K562 (cell line): ENCODE measurements around the gene PITRM1. TPM values are rescaled to one million over a fixed set of nuclear protein-coding genes. Genes with fewer than 3 reads are reported as not detected.

Experiments
- ATAC-seq: fragments of 200-7000 bp; cut with Tn5 transposase; 3 replicates; pipeline ENCODE4 v1.9.1; 2020; ENCODE audit warnings: moderate library complexity
- Bru-seq: library from RNA; stranded (reverse); fragments of 400-500 nt; gene quantifications from one replicate; lab custom pipeline; 2021; lab: Mats Ljungman, UMichigan
- BruChase-seq, 2 experiments: library from RNA; stranded (reverse); fragments of 400-500 nt; gene quantifications; one replicate each; lab custom pipeline; 2021; lab: Mats Ljungman, UMichigan
- BruUV-seq: library from RNA; stranded (reverse); fragments of 400-500 nt; replicated peaks from 2 replicates; lab custom pipeline; 2021; lab: Mats Ljungman, UMichigan
- CTCF ChIA-PET: fragments of 300-600 bp; formaldehyde crosslinking; extraction: SDS; loops from one replicate; lab custom pipeline; 2021; ENCODE audit warnings: low intra/inter-chr PET ratio; lab: Yijun Ruan, JAX
- POLR2A ChIA-PET: fragments of 300-600, 350-650 bp; sonication (Branson Sonifier 250); formaldehyde crosslinking; extraction: SDS; loops from one replicate; lab custom pipeline; 2021; ENCODE audit warnings: antibody characterized with exemption, inconsistent platforms; lab: Yijun Ruan, JAX
- DNase-seq, 4 experiments: peaks; one replicate each; pipeline versions ENCODE4 v3.0.0 to v3.0.0-alpha.2; 2011 to 2018; ENCODE audit warnings: low spot score in 3 of 4, mixed read lengths in 3 of 4; ENCODE audit errors: extremely low read depth in 1 of 4
- FAIRE-seq: peaks from 2 replicates; lab custom pipeline; 2011; peaks lifted over from hg19 to GRCh38; lab: Jason Lieb, UNC
- H2AFZ ChIP-seq: 2 replicates; pipeline ENCODE4 v1.6.0; 2011; ENCODE audit warnings: low read depth, low read length, control low read depth, inconsistent platforms
- H3K27ac ChIP-seq: fragments of 200-600 bp; 3 replicates; pipeline ENCODE4 v1.8.0; 2011; ENCODE audit warnings: low read depth, mild to moderate bottlenecking, control low read depth, inconsistent platforms, low read length, moderate library complexity, mixed read lengths; ENCODE audit errors: extremely low read depth
- H3K27me3 ChIP-seq, 2 experiments: fragments of 300-600 bp in 1 of 2; 2 replicates in 1 of 2; 3 replicates in 1 of 2; pipeline versions ENCODE4 v1.6.0 to v1.8.0; 2011; ENCODE audit warnings: inconsistent platforms in 2 of 2, low read length in 2 of 2, mild to moderate bottlenecking in 1 of 2, mixed read lengths in 1 of 2, moderate library complexity in 1 of 2; ENCODE audit not compliant: control insufficient read depth in 2 of 2, insufficient read depth in 2 of 2
- H3K36me3 ChIP-seq: fragments of 300-600 bp; 3 replicates; pipeline ENCODE4 v1.8.0; 2011; ENCODE audit warnings: mild to moderate bottlenecking, low read length, inconsistent platforms; ENCODE audit not compliant: control insufficient read depth, insufficient read depth
- H3K4me1 ChIP-seq, 2 experiments: fragments of 200-600 bp in 1 of 2; replicated peaks in 1 of 2; 2 replicates in 1 of 2; 3 replicates in 1 of 2; pipeline versions ENCODE4 v1.5.1 to v1.8.0; 2011; ENCODE audit warnings: inconsistent platforms in 2 of 2, low read length in 2 of 2, mild to moderate bottlenecking in 1 of 2, mixed read lengths in 1 of 2, moderate library complexity in 1 of 2; ENCODE audit not compliant: control insufficient read depth in 2 of 2, insufficient read depth in 2 of 2
- H3K4me2 ChIP-seq: 2 replicates; pipeline ENCODE4 v1.6.1; 2011; ENCODE audit warnings: low read length, control low read depth, inconsistent platforms, mixed read lengths; ENCODE audit not compliant: insufficient read depth
- H3K4me3 ChIP-seq: fragments of 200-600 bp; sonication (generic), shearing (Covaris generic); 2 replicates; pipeline ENCODE4 v1.5.1; 2016; ENCODE audit warnings: control low read depth, inconsistent platforms
- H3K79me2 ChIP-seq: fragments of 200-600 bp; 3 replicates; pipeline ENCODE4 v1.8.0; 2011; ENCODE audit warnings: low read length, inconsistent platforms; ENCODE audit not compliant: control insufficient read depth, insufficient read depth
- H3K9ac ChIP-seq, 2 experiments: 2 replicates each; pipeline versions ENCODE4 v1.6.0 to v1.6.1; 2011; ENCODE audit warnings: low read depth in 2 of 2, low read length in 2 of 2, control low read depth in 1 of 2, inconsistent platforms in 1 of 2, mild to moderate bottlenecking in 1 of 2, mixed read lengths in 1 of 2; ENCODE audit not compliant: insufficient read depth in 1 of 2
- H3K9me1 ChIP-seq: one replicate; pipeline ENCODE4 v1.6.0; 2011; ENCODE audit warnings: inconsistent platforms, mild to moderate bottlenecking, low read length, moderate library complexity; ENCODE audit not compliant: control insufficient read depth, insufficient read depth
- H3K9me3 ChIP-seq: replicated peaks from 2 replicates; pipeline ENCODE4 v1.5.1; 2011; ENCODE audit warnings: low read depth, low read length, inconsistent platforms; ENCODE audit not compliant: control insufficient read depth, insufficient read depth
- H4K20me1 ChIP-seq: replicated peaks from 2 replicates; pipeline ENCODE4 v1.6.1; 2011; ENCODE audit warnings: low read length, inconsistent platforms, mixed read lengths; ENCODE audit not compliant: control insufficient read depth, insufficient read depth
- CXXC5 ChIP-seq: fragments of 250-450 bp; sonication (Bioruptor Pico); IDR thresholded peaks from 2 replicates; pipeline ENCODE4 v1.8.0; 2022; ENCODE audit warnings: inconsistent platforms, mild to moderate bottlenecking, moderate library complexity
- HDAC1 ChIP-seq, 2 experiments: fragments of 450-650 bp; IDR thresholded peaks; 2 replicates each; pipeline ENCODE4 v1.6.1; 2016 to 2017; ENCODE audit warnings: inconsistent platforms in 1 of 2, mild to moderate bottlenecking in 1 of 2, moderate library complexity in 1 of 2
- KDM5B ChIP-seq: fragments of 200-600 bp; sonication (generic); IDR thresholded peaks from 2 replicates; pipeline ENCODE4 v1.6.1; 2012; ENCODE audit warnings: low read depth, mild to moderate bottlenecking, moderate library complexity, low read length, control low read depth, inconsistent platforms; ENCODE audit not compliant: insufficient replicate concordance
- PHF8 ChIP-seq: fragments of 200-600 bp; sonication (generic); IDR thresholded peaks from 2 replicates; pipeline ENCODE4 v1.6.1; 2012; ENCODE audit warnings: mixed run types, mild to moderate bottlenecking, inconsistent platforms, low read length, moderate library complexity, borderline replicate concordance
- POLR2AphosphoS5 ChIP-seq: IDR thresholded peaks from 2 replicates; pipeline ENCODE4 v1.6.1; 2011; ENCODE audit warnings: mild to moderate bottlenecking, low read depth, low read length, moderate library complexity; ENCODE audit not compliant: control insufficient read depth, insufficient read depth
- POLR2G ChIP-seq: fragments of 200-400 bp; formaldehyde crosslinking; IDR thresholded peaks from 2 replicates; pipeline ENCODE4 v1.6.1; 2017; ENCODE audit warnings: low read depth, mild to moderate bottlenecking, antibody characterized with exemption, low read length, moderate library complexity
- RBBP5 ChIP-seq: fragments of 200-600 bp; sonication (generic); IDR thresholded peaks from 2 replicates; pipeline ENCODE4 v1.6.1; 2012; ENCODE audit warnings: borderline replicate concordance, mild to moderate bottlenecking, low read length, control low read depth, inconsistent platforms; ENCODE audit not compliant: insufficient read depth, poor library complexity, severe bottlenecking
- SAFB ChIP-seq: fragments of 200-400 bp; formaldehyde crosslinking; IDR thresholded peaks from 2 replicates; pipeline ENCODE4 v1.6.1; 2017; ENCODE audit warnings: low read depth, low read length, borderline replicate concordance
- ZNF584 ChIP-seq: fragments of 200-800 bp; sonication (Bioruptor generic); IDR thresholded peaks from 2 replicates; pipeline ENCODE4 v1.6.1; 2016; ENCODE audit warnings: low read depth, mild to moderate bottlenecking, missing genetic modification characterization, missing compliant biosample characterization
- WGBS: fragments of 100-300 bp; shearing (Covaris generic); methylation state at CpG from one replicate; pipeline ENCODE4 v1.1.6; 2016; ENCODE audit warnings: low coverage, mixed read lengths; ENCODE audit not compliant: insufficient coverage; ENCODE audit errors: missing lambda C conversion rate; 5-methylcytosine and 5-hydroxymethylcytosine counted together
- in situ Hi-C: fragments of 300-500 bp; cut with MboI; formaldehyde crosslinking; loops from 4 replicates; pipeline ENCODE4 v1.15.0; 2018; ENCODE audit warnings: inconsistent platforms, mixed read lengths
- intact Hi-C: fragments of 100-400 bp; cut with micrococcal nuclease; formaldehyde crosslinking; loops from 2 replicates; pipeline ENCODE4 v1.14.2; 2022
- long read RNA-seq, 3 experiments: library from polyadenylated mRNA in 2 of 3; library from RNA in 1 of 3; unstranded in 2 of 3; stranded (forward) in 1 of 3; transcript quantifications; one replicate each; pipeline ENCODE4 v2.0.0, GENCODE V29; 2019 to 2022
- polyA minus RNA-seq, 3 experiments: library from RNA; depleted of rRNA, polyadenylated mRNA; stranded (reverse); fragments of >200 nt; gene quantifications; 2 replicates each; pipeline ENCODE4 v1.2.3, GENCODE V29; 2011
- polyA plus RNA-seq, 8 experiments: library from polyadenylated mRNA; depleted of rRNA in 4 of 8; stranded (reverse) in 5 of 8; unstranded in 3 of 8; fragments of >200 nt; fragmentation: Nextera tagmentation in 2 of 8; fragmentation: Illumina TruSeq in 1 of 8; extraction: Ambion mirVana in 2 of 8; extraction: Trizol in 1 of 8; gene quantifications; 2 replicates each; pipeline versions ENCODE4 v1.2.1 to v1.2.3, GENCODE V29; 2011 to 2014; ENCODE audit warnings: inconsistent platforms in 1 of 8, missing spikeins in 1 of 8
- total RNA-seq, 7 experiments: library from RNA; depleted of rRNA in 6 of 7; stranded (reverse); fragments of >200 nt in 6 of 7; fragmentation: Illumina TruSeq in 2 of 7; extraction: Trizol in 2 of 7; gene quantifications; 2 replicates each; pipeline versions ENCODE4 v1.2.1 to v1.2.3, GENCODE V29; 2011 to 2021; ENCODE audit warnings: low replicate concordance in 1 of 7

Gene PITRM1, protein sequence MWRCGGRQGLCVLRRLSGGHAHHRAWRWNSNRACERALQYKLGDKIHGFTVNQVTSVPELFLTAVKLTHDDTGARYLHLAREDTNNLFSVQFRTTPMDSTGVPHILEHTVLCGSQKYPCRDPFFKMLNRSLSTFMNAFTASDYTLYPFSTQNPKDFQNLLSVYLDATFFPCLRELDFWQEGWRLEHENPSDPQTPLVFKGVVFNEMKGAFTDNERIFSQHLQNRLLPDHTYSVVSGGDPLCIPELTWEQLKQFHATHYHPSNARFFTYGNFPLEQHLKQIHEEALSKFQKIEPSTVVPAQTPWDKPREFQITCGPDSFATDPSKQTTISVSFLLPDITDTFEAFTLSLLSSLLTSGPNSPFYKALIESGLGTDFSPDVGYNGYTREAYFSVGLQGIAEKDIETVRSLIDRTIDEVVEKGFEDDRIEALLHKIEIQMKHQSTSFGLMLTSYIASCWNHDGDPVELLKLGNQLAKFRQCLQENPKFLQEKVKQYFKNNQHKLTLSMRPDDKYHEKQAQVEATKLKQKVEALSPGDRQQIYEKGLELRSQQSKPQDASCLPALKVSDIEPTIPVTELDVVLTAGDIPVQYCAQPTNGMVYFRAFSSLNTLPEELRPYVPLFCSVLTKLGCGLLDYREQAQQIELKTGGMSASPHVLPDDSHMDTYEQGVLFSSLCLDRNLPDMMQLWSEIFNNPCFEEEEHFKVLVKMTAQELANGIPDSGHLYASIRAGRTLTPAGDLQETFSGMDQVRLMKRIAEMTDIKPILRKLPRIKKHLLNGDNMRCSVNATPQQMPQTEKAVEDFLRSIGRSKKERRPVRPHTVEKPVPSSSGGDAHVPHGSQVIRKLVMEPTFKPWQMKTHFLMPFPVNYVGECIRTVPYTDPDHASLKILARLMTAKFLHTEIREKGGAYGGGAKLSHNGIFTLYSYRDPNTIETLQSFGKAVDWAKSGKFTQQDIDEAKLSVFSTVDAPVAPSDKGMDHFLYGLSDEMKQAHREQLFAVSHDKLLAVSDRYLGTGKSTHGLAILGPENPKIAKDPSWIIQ
- 163 and 183 TPM in 2 replicates for total RNA-seq (2011; cell fraction: chromatin; rRNA removed; ENCODE audit: low replicate concordance)
- 87.5 and 88.7 TPM in 2 replicates for total RNA-seq (2011; cell fraction: nucleolus; rRNA removed)
- 91.3 and 119 TPM in 2 replicates for total RNA-seq (2011; cell fraction: nucleoplasm; rRNA removed)
- 44.0 and 48.8 TPM in 2 replicates for total RNA-seq (2014; rRNA removed)
- total RNA-seq (2014; rRNA removed; fragmentation: Illumina TruSeq; extraction: Trizol), result 37.2 and 39.7 TPM in 2 replicates
- total RNA-seq (2015; rRNA removed; fragmentation: Illumina TruSeq; extraction: Trizol), result 43.6 and 47.2 TPM in 2 replicates
- total RNA-seq (2021), result 63.4 and 70.4 TPM in 2 replicates
- polyA plus RNA-seq (2011; rRNA removed), result 36.9 and 47.9 TPM in 2 replicates
- polyA plus RNA-seq (2011; cell fraction: cytosol; rRNA removed), result 40.0 and 41.1 TPM in 2 replicates
- 186 and 189 TPM in 2 replicates for polyA plus RNA-seq (2011; cell fraction: nucleus; rRNA removed)
- polyA plus RNA-seq (2012), result 49.8 and 55.3 TPM in 2 replicates
- 60.4 and 69.6 TPM in 2 replicates for polyA plus RNA-seq (2014; fragmentation: Illumina TruSeq; extraction: Trizol)
- 10 to 100 TPM; 21.1 to 29.2 TPM for polyA plus RNA-seq (2014; fragmentation: Nextera tagmentation; extraction: Ambion mirVana)
- polyA plus RNA-seq (2014; rRNA removed), result 34.2 and 35.0 TPM in 2 replicates
- 41.6 and 42.9 TPM in 2 replicates for polyA minus RNA-seq (2011; rRNA and poly(A)+ RNA removed)
- 38.5 and 39.2 TPM in 2 replicates for polyA minus RNA-seq (2011; cell fraction: cytosol; rRNA and poly(A)+ RNA removed)
- 48.2 and 73.2 TPM in 2 replicates for polyA minus RNA-seq (2011; cell fraction: nucleus; rRNA and poly(A)+ RNA removed)
- Bru-seq, nascent RNA, result percentile 74 among the genes with signal in this experiment
- percentile 73 among the genes with signal in this experiment for BruChase-seq, experiment 1, labeled RNA remaining after a 2-hour chase
- percentile 78 among the genes with signal in this experiment for BruChase-seq, experiment 2, labeled RNA remaining after a 6-hour chase
- long read RNA-seq, experiment 1, transcript PITRM1-201 (27 exons, 3,450 nt), result major isoform, 61 of 217 reads
- long read RNA-seq, experiment 1, partial matches to known transcripts, result 139 of 217 reads
- long read RNA-seq, experiment 1, other reads (novel, unspliced or antisense), result 14 of 217 reads
- long read RNA-seq, experiment 2, transcript PITRM1-201 (27 exons, 3,450 nt), result major isoform, 21 of 70 reads
- long read RNA-seq, experiment 2, partial matches to known transcripts, result 22 of 70 reads
- long read RNA-seq, experiment 2, other reads (novel, unspliced or antisense), result 27 of 70 reads
- long read RNA-seq, experiment 3, transcript PITRM1-201 (27 exons, 3,450 nt), result major isoform, 20 of 41 reads
- long read RNA-seq, experiment 3, partial matches to known transcripts, result 13 of 41 reads
- long read RNA-seq, experiment 3, other reads (novel, unspliced or antisense), result 8 of 41 reads

GRCh38 chr10:3172446-3173170 is at the start of gene PITRM1:
PITRM1 (minus strand) TSS chr10:3172782; CDS start chr10:3172772, 10 bp downstream.
- Histone ChIP-seq H3K4me3 (peak within 1 kb of the TSS; percentile 96), H3K79me2 (peaks cover 25% of the 10 kb centered on the region), H3K27ac (peak within 1 kb of the TSS; percentile 70), H3K4me1 (peaks cover 6 to 19% of the 10 kb centered on the region in 2 experiments; a peak in 4 of 5 replicates), H3K9ac (peak within 1 kb of the TSS; percentile 86 to 95), H3K9me1 (no peaks in the 10 kb centered on the region), H3K27me3 (peaks cover 0 to 10% of the 10 kb centered on the region in 2 experiments; a peak in 2 of 5 replicates), H2AFZ (peak within 1 kb of the TSS; percentile 92), H4K20me1 (no peaks in the 10 kb centered on the region), H3K4me2 (peak within 1 kb of the TSS; percentile 79), H3K36me3 (peaks cover 29% of the 10 kb centered on the region), H3K9me3 (no peaks in the 10 kb centered on the region)
- intact Hi-C loops, result loop anchor here (5.0 kb wide), 1 partner anchor 105 kb away; the partner anchor contains the start of gene PFKP
- under 1% methylated on average over 49 of the region's 73 CpGs for WGBS
- ATAC-seq (peak; percentile 97), DNase-seq (peak; percentile 92 to 99 (median 94)), FAIRE-seq (peak; percentile 99)
- BruUV-seq, result no TSS peak
- POLR2A ChIA-PET, result interaction anchor here (0.6 to 2.4 kb wide), 15 partner anchors 8 to 613 kb away, joined by 3 to 10 read pairs (median 3); partner anchors contain the start of gene KLF6
- in situ Hi-C loops, result no loop called here
- CTCF ChIA-PET, result no interaction called here
- TF ChIP-seq POLR2AphosphoS5 (peak; percentile 82), ZNF584 (CRISPR knock-in tag) (no peak), RBBP5 (peak; percentile 90), CXXC5 (CRISPR knock-in tag) (peak; percentile 77), POLR2G (peak; percentile 99), KDM5B (peak; percentile 97), PHF8 (peak; percentile 88; the same call in 1 of the 2 replicates), SAFB (0 out of 2 replicates have a peak, but pooled peaks have one; percentile 24), HDAC1 (IDR thresholded peaks at IDR 0.05) (peak in 1 of 2 experiments; percentile 53; a peak in 2 of 4 replicates)
